Hepatocyte (in vitro differentiated cells): ENCODE measurements around the gene MIGA2.

Experiments
- CTCF ChIP-seq: fragments of 200-600 bp; sonication (generic); IDR thresholded peaks from 2 replicates; pipeline ENCODE4 v1.5.1; 2016; ENCODE audit warnings: antibody characterized with exemption, mild to moderate bottlenecking; ENCODE audit not compliant: poor library complexity
- EZH2 ChIP-seq: fragments of 200-600 bp; sonication (generic); IDR thresholded peaks from 2 replicates; pipeline ENCODE4 v1.6.1; 2016; ENCODE audit warnings: antibody characterized with exemption, mild to moderate bottlenecking, borderline replicate concordance
- EZH2phosphoT487 ChIP-seq: fragments of 200-600 bp; sonication (generic); IDR thresholded peaks from one replicate; pipeline ENCODE4 v1.6.1; 2018; ENCODE audit warnings: antibody characterized with exemption, mild to moderate bottlenecking, low read depth, moderate library complexity; ENCODE audit not compliant: unreplicated experiment, severe bottlenecking

DNA sequence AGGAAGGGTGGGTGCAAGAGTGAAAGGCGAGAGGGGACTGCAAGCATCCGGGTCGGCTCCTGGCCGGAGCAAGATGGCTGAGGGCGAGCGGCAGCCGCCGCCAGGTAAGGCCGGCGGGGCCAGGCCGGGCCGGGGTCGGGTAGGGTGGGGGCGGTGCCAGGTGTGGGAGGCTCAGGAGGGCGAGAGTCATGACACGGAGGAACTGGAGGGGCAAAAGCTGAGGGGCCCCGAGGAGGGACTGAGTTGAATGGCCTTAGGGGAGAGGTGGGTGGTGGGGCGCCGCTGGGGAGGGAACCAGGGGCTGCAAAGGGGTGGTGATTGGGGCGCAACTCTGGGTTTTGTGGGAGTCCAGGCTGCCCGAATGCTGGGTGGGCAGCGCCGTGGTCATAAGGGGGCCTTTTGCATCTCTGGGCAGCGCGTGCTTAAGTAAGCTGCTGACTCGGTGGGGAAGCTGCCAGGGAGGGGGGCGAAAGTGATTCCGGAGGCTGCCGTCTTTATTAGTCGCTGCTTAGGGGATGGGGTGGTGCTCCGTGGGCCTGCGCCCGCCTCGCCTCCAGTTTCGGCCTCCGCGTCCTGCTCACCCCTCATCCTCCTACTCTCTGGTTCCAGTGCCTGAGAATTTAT is 75.2 kb downstream of the MIGA2 start:
- TF ChIP-seq EZH2 = no peak
- TF ChIP-seq CTCF = no peak
- TF ChIP-seq EZH2phosphoT487 = no peak
